ENCODE results near the gene RNF25.
A peak's percentile ranks its signal among the peaks of the same experiment; 100 is the strongest.

RNF25 gene

DNA sequence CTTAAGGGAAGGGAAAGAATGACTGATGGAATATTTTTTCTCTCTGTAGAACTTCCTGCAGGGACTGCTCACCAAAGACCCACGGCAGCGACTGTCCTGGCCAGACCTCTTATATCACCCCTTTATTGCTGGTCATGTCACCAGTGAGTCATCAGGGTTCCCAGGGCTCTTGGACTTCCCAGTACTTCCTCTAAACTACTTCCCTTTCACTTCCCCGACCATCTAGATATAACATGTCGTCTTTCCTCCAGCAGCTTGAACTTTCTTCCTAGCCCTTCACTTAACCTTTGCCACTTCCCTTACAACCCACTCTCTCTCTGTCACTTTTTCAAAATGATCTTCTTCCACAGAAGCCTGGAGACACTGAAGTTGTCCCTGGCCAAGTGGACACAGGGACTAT is 7.3 kb upstream of the RNF25 start:
- no peak for DNase-seq

DNA sequence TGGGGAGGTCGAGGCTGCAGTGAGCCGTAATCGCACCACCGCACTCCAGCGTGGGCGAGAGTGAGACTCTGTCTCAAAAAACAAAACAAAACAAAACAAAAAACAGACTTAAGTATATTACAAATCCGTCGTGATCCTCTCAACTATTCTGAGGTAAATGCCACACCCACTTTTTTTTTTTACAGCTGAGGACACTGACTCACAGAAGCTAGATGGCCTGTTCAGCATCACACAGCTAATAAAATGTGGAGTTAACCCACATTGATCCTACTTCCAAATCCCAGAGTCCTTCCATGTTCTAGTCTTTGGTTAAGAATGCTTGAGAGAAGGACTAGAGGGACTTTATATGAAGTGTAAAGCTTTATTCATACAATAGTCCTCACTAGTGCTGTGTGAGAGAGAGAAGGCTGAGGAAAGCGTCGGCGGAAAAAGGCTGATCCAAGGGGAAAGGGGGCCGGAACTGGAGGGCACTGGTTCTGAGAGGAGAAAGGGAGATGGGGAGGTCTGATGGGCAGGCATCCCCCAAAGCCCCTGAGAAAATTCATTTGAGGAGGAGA is 627 bp downstream of the RNF25 start:
- DNase-seq, result no peak

DNA sequence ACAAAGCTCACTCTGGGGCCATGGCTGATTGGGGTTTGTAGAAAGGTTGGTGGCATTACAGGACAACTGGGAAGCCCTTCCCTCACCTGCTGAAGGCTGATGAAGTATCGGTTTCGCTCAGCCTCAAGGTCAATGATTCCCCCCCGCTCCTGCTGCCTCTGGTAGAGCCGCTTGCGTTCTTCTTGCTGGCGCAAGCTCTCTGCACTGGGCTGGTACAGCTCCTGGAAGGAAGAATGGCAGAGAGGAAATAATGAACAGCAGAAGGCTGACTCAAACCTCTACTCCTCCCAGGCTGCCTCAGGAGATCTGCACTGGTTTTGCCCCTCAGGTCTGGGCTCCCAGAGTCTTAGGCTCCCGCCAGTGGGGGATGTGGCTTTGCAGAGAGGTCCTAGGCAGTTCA is 7.1 kb downstream of the RNF25 start:
- DNase-seq, result no peak

DNA sequence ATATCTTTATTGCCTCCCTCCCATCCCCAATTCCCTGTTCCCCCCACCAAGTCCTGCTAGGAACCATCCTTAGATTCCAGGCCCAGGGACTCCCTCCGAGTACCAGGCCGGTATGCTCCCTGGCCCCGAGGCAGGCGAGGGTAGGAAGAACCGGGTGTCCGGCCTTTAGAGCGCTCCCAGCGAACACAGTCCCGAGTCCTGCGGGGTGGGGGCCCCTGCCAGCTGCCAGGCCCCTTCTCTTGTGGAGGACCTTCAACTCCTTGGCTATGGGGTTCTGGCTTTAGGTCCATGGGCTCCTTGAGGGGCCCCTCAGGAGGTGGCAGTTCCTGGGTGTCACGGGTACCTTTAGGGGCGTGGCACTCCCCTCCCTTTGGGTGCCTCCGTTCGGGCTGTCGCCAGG is 7.9 kb downstream of the RNF25 start:
- no peak for DNase-seq

DNA sequence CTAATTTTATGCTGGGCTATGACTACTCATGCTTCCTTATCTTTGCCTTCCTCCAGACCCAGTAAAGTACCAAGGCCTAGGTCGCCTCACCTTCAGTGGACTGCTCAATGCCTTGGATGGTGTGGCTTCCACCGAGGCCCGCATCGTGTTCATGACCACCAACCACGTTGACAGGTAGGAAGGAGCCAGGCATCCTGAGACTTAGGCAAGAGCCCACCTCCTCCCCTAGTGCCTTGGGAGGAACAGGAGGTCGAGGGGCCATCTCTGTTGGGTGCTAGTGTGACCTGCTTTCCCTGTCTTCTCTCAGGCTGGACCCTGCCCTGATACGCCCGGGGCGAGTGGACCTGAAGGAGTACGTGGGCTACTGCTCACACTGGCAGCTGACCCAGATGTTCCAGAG is 9.0 kb downstream of the RNF25 start:
- no peak for DNase-seq

DNA sequence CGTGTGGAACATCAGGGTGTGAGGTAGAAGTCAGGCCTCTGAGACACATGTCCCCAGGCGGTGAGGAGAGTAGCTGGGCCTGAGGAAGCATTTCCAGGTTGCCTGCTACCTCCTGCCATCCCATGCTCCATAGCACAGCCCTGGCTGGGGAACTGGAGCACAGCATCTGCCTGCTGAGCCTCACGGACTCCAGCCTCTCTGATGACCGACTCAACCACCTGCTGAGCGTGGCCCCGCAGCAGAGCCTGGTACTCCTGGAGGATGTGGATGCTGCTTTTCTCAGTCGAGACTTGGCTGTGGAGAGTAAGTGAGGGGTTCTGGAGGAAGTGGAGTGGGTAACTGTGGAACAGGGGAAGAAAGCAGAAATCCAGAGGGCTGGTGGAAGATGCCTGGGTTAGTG is 9.4 kb downstream of the RNF25 start:
- no peak for DNase-seq

DNA sequence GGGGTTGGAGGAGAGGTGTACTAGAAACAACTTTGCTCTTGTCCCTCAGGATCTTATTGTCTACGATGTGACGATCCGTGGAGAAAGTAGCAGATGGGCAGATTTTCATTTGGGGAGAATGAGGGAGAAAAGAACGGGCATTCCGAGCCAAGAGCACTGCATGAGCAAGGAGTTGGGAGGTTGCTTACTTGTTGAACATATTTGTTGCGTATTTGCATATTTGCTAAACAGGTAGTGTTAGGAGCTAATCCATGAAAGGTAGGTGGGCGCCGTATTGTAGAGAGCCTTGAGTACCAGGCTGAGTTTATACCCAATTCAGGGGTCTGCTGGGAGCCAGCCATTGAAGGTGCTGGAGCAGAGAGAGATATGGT is 11.8 kb downstream of the RNF25 start:
- no peak for DNase-seq

DNA sequence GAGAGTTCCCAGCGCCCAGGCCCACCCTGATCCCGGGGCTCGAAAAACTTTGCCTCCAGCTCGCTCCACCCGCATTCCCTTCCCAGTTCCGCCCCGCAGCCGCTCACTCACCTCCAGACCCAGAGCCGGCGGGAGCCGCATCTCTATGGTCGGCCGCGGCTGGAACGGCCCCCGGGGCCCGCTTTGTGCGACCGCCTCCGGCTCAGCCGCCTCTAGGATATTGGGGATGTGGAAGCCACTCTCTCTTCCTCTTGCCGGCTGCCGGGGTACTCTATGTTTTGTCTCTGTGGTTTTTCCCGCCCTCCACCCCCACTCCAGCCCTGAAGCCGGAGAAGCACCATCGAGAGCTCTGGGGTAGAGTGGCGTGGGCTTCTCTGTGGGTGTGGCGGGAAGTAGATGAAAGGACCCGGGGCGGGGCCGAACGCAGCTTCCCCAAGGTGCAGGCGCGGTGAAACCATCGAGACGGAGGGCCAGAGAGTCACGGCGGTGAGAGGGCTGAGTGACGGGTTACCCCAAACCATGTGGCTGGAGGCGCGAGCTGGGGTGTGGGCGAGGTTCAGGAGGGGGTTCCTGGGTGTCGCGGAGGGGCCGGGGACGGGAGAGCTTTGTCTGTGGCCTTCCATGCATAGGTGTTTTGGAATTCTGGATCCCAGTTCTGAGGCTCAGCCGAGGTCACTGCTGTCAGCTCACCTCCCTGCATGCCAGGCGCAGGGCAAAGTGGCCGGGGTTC is 12.4 kb downstream of the RNF25 start, which contains the start of the genes BCS1L and ZNF142:
BCS1L (plus strand) TSS at position 426 of the 730 bp plus-strand sequence. CDS start 1,305 bp downstream, outside the sequence.
ZNF142 (minus strand) TSS at position 366 of the 730 bp plus-strand sequence. CDS start 3,194 bp downstream, outside the sequence.
- DNase-seq, result peak; percentile 97

DNA sequence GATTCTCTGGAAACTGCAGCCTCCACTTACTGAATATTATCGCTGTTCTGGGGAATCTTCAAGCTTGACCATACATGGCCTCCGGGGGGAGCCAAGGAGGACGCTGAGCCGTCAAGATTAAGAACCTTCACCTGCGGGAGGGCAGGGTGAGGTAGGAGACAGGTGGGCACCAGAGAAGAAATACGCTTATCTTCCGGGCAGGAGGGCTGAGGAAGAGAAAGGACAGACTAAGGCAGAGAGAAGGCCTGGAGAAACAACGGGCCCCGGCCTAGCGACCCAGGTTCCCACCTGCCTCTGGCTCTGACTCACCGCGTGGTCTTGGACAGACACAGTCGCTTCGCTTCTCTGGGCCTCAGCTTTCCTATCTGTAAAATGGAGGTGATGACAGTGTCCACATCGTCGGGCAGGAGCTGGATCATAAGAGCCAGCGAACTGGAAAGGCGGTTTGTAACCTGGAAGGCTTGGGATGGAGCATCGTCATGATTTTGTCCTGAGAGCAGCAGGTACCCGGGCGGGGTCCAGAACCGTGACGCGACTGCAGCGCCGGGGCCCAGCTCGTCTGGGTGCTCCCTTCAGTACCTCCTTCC is 13.0 kb downstream of the RNF25 start:
- peak; percentile 47 for DNase-seq

DNA sequence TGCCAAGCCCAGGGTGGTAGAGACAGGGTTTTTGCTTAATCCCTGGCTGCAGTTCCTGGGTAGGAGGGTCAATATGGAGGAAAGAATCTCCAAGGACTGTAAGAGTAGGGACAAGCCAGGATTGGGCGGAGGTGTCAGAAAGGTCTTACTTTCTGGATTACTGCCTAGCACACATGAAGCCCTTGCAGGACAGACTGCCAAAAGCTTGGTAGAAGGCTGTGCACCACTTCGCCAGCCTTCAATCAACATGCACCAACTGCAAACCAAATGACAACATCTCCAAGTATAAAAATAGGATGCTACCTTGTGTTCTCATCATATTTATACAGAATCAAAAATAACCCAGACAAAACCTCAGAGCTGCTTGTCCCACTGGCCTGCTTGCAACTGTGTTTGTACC is 16.1 kb downstream of the RNF25 start:
- DNase-seq, result no peak

DNA sequence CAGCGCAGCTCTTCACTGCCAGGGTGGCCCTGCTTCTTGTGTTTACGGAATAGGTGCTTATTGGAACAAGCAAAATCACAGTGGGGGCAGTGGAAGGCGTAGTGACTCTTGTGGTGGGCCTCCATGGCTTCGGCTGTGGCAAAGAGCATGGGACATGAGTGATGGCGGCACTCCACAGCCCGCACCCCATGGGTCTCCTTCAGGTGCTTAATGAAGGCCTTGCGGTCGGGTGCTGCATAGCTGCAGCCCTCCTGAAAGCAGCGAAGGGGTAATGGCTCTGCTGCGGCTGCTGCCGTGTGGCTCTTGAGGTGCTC is 23.1 kb downstream of the RNF25 start:
- DNase-seq, result no peak

DNA sequence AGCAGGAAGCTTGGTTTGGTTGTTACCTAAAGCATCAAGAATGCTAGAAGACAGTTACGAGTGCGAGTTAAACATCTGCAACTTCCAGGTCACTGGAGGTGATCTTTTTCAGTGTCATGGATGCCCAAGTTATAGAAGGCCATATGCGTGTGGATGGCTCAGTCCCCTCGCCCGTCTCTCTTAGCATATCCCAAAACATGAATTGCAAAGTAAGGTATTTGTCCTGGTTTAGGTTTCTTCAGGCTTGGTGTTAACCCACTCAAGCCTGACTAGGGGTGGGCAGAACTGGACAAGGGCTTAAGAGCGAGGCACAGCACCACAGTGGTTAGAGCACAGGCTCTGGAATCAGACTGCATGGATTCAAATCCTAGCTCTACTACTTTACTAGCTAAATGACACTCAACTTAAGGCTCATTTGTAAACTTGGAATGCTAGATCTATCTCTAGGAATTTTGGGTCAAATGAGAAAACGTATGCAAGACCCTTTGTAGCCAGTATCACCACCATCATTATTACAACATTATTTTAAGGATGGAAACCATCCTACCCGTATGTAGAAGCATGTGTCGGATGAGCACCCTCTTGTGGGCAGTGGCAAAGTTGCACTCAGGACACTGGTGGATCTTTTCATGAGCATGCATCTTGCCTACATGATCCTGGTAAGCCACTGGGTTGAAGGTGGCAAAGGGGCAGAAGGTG is 23.6 kb downstream of the RNF25 start:
- peak; percentile 46 for DNase-seq

DNA sequence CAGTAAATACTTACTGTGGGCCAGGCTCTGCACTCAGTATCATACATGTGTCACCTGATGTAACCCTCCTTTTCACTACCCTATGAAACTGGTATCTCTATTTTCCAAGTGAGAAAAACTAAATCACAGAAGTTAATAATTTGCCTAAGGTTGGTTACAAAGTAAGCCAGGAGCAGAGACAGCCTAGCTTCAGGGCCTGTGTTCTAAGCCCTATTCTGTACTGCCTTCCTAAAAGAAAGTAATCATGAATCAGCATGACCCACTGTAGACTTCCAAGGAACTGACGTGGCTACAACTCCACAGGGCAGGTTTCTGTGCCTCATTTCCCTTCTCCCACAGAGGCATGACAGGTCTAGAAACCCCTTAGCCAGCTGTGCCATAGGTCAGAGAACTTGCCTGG is 26.7 kb downstream of the RNF25 start:
- no peak for DNase-seq

DNA sequence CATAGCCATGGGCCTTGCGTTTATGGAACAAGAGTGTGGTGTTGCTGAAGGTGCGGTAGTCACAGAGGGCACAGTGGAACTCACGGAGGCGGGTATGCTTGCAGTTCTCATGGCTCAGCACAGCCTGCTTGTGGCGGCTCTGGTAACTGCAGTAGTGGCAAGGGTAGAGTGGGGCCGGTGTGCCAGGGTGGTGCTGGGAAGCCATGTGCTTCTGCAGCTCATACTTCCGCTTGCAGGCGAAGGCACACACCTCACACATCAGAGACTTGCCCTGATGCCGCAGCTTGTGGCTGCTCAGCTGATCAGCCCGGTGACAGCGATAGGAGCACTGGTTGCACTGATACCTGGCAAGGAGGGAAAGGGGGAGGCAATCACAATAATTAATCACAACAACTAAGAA is 27.1 kb downstream of the RNF25 start:
- DNase-seq, result no peak

DNA sequence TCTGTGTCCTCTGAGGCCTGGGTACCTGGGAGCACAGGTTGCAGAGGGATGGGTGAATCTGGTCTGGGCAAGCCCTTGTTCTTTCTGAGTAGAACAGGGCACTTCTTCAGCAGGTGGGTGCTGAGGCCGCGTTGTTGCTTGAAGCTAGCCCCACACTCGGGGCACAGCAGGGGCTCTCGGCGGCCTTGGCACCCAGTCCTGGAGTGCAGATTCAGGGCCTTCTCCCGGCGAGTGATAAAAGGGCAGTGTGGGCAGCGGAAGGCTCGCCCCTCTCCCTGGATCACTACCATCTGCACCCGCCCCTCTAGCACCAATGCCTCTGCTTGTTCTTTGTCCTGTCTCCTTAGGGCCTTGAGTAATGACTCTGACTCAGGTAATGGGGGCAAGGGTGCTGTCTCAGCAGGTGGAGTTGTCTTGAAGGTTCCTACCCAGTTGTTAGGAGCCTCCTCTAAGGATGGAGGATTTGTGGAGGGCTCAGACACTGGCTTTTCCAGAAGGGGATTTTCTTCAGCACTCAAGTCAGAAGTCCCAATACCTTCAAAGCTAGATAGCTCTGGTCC is 28.0 kb downstream of the RNF25 start:
- no peak for DNase-seq

DNA sequence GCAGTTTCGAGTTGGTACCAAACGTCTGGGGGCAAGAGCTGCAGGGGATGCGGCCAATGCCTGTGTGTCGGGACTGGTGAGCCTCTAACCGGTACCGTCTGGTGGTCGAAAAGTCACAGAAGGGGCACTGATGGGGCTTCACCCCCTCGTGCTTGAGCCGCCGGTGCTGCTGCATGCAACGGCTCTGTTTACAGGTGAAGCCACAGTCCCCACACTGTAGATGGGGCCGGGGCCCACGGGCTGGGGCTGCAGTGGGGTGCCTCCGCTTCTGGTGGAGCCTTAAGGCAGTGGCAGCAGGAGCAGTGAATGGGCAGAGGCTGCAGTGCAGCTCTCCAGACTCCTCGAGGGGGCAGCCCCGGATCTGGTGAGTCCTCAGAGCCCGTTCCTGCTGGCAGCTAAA is 29.0 kb downstream of the RNF25 start:
- no peak for DNase-seq

DNA sequence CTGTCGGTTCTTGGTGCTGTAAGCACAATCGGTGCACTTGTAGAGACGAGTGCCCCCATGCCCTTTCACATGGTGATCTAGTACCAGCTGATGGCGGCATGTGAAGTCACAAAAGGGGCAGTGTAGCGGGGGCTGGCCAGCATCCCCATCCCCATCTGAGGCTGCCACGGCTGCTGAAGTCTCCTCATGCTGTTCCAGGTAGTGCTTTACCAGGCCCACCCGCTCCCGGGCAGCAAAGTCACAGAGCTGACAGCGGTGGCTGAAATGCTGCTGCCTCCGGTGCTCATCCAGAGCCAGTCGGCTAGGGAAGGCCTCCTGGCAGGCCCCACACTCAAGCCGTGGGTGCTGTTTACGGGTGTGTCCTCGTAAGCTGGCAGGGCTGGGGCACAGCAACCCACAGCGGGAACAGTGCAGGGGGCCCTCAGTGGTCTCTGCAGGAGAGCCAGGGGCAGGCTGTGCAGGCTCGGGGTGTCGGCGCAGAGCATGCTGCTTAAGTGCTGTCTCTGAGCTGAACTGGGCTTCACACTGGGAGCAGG is 29.6 kb downstream of the RNF25 start:
- no peak for DNase-seq

DNA sequence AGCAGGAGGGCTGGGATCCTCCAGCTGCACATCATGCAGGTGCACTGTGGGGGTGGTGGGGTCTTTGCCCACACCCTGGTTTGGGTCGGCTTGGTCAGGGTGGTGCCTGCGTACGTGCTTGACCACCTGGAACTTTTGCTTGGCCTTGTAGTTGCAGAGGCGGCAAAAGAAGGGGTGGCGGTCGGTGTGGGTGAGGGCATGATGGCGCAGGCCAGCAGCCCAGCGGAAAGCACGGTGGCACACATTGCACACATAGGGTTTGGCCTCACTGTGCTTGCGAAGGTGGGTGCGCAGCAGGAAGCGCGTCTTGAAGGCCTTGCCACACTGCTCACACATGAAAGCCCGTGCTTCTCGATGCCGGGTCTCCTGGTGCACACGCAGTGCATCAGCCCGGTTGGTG is 33.4 kb downstream of the RNF25 start:
- DNase-seq, result no peak

DNA sequence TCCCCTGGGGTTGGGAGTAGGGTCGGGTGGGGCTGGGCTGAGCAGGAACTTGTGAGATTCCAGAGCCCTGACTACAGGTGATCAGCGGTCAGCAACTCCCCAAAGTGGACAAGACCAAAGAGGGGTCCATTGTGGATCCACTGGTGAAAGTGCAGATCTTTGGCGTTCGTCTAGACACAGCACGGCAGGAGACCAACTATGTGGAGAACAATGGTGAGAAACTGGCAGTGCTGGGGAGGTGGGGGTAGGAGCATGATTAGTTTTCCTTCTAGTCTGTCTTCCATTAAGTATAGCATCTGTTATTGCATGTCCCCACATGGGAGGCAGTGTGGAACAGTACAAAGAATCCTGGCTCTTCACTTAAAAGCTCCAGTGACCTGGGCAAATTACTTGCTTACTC is 36.1 kb downstream of the RNF25 start:
- DNase-seq, result no peak

DNA sequence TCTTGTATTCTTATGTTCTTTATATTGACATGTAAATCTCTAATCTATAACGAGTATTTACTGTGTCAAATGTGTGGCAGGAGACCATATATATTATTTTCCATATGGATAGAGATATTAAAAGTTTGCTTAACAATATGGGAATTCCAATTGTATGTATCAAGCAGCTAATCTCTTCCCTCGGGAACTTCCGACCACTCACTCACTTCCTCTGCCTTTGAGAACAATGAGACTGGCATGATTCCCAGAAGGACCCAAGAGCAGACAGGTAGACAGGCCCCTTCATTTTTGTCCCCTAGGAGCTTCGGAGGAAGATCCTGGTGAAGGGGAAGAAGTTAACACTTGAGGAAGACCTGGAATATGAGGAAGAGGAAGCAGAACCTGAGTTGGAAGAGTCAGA is 40.0 kb downstream of the RNF25 start:
- DNase-seq, result no peak

DNA sequence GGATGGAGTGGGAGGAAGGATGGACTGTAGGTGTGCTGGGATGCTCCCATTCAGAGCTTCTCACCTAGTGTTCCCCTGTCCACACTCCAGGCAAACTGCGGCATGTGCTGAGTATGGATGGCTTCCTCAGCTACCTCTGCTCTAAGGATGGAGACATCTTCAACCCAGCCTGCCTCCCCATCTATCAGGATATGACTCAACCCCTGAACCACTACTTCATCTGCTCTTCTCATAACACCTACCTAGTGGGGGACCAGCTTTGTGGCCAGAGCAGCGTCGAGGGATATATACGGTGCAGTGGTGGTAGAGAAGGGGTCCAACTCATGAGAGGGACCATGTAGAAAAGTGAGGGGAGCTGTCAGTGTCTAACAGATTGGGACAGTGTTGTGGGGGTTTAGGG is 43.9 kb downstream of the RNF25 start:
- DNase-seq, result no peak

DNA sequence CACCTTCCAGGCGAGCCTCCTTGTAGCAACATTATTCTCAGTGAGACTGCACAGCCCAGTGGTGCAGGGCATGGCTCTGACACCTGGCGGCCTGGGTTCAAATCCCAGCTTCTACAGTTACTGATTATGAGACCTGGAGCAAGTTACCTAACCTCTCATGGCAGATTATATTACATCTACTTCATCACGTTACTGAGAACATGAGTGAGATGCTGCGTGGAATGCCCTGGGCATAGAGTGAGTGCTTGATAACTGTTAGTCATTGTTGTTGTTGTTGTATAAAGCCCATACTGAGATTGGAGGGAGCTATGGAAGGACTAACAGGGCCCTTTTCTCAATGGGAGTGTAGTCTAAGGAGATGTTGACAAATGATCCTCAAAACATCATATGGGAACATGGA is 45.4 kb downstream of the RNF25 start:
- no peak for DNase-seq

DNA sequence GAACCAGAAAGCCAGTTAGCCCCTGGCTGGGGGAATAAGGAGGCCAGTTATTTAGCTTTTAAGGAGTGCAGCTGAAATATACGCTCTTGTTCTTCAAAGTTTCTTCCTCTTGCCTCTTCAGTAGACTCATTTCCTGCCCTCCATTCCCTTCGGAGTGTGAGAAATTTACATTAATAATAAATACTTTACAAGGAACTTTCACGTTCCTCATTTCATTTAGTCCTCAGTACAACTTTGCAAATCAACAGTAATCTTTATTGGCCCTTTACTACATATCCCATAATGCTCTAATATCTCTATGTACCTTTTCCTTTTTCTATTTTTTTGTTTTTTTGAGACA is 48.5 kb downstream of the RNF25 start:
- no peak for DNase-seq

All from stimulated activated CD4-positive, alpha-beta T cell treated with anti-CD3 and anti-CD28 coated beads, Interleukin-4, amount 100 ng/mL, for 1 hour (primary cell).